Nephron (organoid): Measurements from ENCODE around the gene LIMS2.

Experiments used
- H3K27ac Mint-ChIP-seq, 3 experiments: 2 replicates each; pipeline ENCODE4 v1.8.0; 2020; ENCODE audit warnings: mixed read lengths in 3 of 3, mild to moderate bottlenecking in 2 of 3, moderate library complexity in 1 of 3
- H3K27me3 Mint-ChIP-seq: 2 replicates; pipeline ENCODE4 v1.8.0; 2021; ENCODE audit warnings: low read depth, mild to moderate bottlenecking, moderate library complexity, mixed read lengths
- H3K36me3 Mint-ChIP-seq: 2 replicates; pipeline ENCODE4 v1.8.0; 2020; ENCODE audit warnings: low read depth, mixed read lengths
- H3K4me1 Mint-ChIP-seq: 2 replicates; pipeline ENCODE4 v1.8.0; 2020; ENCODE audit warnings: mixed read lengths
- H3K4me3 Mint-ChIP-seq, 3 experiments: 2 replicates each; pipeline ENCODE4 v1.8.0; 2020; ENCODE audit warnings: mild to moderate bottlenecking in 3 of 3, mixed read lengths in 3 of 3, moderate library complexity in 2 of 3
- H3K9me3 Mint-ChIP-seq: 2 replicates; pipeline ENCODE4 v1.8.0; 2020; ENCODE audit warnings: mixed read lengths
- CTCF ChIP-seq, 3 experiments: fragments of 200-600 bp; sonication (generic); IDR thresholded peaks; one replicate each; pipeline ENCODE4 v1.5.0; 2021; ENCODE audit warnings: antibody characterized with exemption in 3 of 3; ENCODE audit not compliant: unreplicated experiment in 3 of 3

The LIMS2 gene

GRCh38 chr2:127655209-127656073 lies 19.9 kb downstream of the LIMS2 start:
- Mint-ChIP-seq H3K27ac (no peak overlapping the region), H3K27me3 (peaks cover 23% of the 10 kb centered on the region), H3K9me3 (no peaks in the 10 kb centered on the region), H3K4me1 (peaks cover 21% of the 10 kb centered on the region), H3K4me3 (no peak overlapping the region), H3K36me3 (no peaks in the 10 kb centered on the region)
- TF ChIP-seq CTCF (IDR thresholded peaks at IDR 0.05; ENCODE audit: unreplicated experiment in 3 of 3) = no peak

- Mint-ChIP-seq H3K36me3 (no peaks in the 10 kb centered on the region), H3K4me3 (no peak overlapping the region), H3K4me1 (peaks cover 21% of the 10 kb centered on the region), H3K27me3 (peaks cover 20% of the 10 kb centered on the region), H3K9me3 (no peaks in the 10 kb centered on the region), H3K27ac (no peak overlapping the region)
- TF ChIP-seq CTCF (IDR thresholded peaks at IDR 0.05; ENCODE audit: unreplicated experiment in 3 of 3) = no peak
Observed at GRCh38 chr2:127654838-127655175, 20.5 kb downstream of the LIMS2 start.

- TF ChIP-seq CTCF (IDR thresholded peaks at IDR 0.05; ENCODE audit: unreplicated experiment in 3 of 3) = no peak
- H3K4me1 Mint-ChIP-seq = peaks cover 21% of the 10 kb centered on the region
Observed at GRCh38 chr2:127654084-127654837, 21.1 kb downstream of the LIMS2 start.

DNA sequence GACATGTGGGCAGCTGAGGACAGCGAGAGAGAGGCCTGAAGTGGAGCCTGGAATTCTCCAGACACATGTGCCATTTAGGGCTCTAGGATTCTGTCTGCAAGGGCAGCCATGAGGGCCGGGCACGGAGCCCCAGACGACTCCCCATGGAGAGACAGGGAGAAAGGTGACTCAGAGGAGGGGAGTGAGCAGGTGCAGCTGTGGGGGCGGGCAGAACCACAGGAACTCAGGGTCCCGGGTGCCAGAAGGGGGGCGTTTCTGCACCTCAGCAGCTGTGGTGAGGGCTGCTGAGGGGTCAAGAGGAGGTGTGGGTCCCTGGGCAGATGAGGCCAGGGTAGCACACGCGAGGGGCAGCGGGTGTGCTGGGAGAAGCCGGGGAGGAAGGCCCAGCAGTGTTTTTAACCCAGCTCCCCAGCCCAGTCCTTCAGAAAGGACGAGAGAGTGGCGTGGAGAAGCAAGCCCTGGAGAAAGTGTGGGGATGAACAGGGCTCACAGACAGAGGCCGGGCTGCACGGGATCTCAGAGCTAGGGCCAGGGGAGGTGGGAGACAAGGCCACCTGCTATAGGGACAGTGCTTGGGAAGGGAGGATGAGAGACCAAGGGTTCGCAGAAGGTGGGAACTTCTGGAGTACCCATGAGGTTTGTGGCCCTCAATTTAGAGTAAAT lies 21.8 kb downstream of the LIMS2 start:
- no peak overlapping the region for H3K27ac Mint-ChIP-seq
- no peaks in the 10 kb centered on the region for H3K36me3 Mint-ChIP-seq
- peaks cover 21% of the 10 kb centered on the region for H3K4me1 Mint-ChIP-seq
- H3K27me3 Mint-ChIP-seq = peaks cover 15% of the 10 kb centered on the region
- no peaks in the 10 kb centered on the region for H3K9me3 Mint-ChIP-seq
- no peak overlapping the region for H3K4me3 Mint-ChIP-seq
- no peak for TF ChIP-seq CTCF (IDR thresholded peaks at IDR 0.05; ENCODE audit: unreplicated experiment in 3 of 3)

More at GRCh38 chr2:127654084-127654837, 21.1 kb downstream of the LIMS2 start:
- Mint-ChIP-seq H3K9me3 (no peaks in the 10 kb centered on the region), H3K4me3 (no peak overlapping the region), H3K27me3 (peaks cover 15% of the 10 kb centered on the region), H3K27ac (no peak overlapping the region), H3K36me3 (no peaks in the 10 kb centered on the region)

- Mint-ChIP-seq H3K4me1 (peaks cover 21% of the 10 kb centered on the region), H3K36me3 (no peaks in the 10 kb centered on the region), H3K4me3 (no peak overlapping the region), H3K9me3 (no peaks in the 10 kb centered on the region), H3K27me3 (peaks cover 14% of the 10 kb centered on the region), H3K27ac (peak overlapping the region in 1 of 3 experiments; percentile 38)
- TF ChIP-seq CTCF (IDR thresholded peaks at IDR 0.05; ENCODE audit: unreplicated experiment in 3 of 3) = no peak
Observed at GRCh38 chr2:127652786-127653357, 22.5 kb downstream of the LIMS2 start.
